GM12878 (cell line): Measurements from ENCODE around the gene FAM3B. TPM values are rescaled to one million over a fixed set of nuclear protein-coding genes. Genes with fewer than 3 reads are reported as not detected.

Experiments used
- ATAC-seq: fragments of 200-7000 bp; cut with Tn5 transposase; 3 replicates; pipeline ENCODE4 v1.9.1; 2020; ENCODE audit warnings: mild to moderate bottlenecking, moderate library complexity
- BruUV-seq: library from RNA; stranded (reverse); fragments of 400-500 nt; replicated peaks from 2 replicates; lab custom pipeline; 2021; lab: Mats Ljungman, UMichigan
- CTCF ChIA-PET: fragments of 300-600 bp; sonication (Branson Sonifier 250); formaldehyde crosslinking; extraction: SDS; loops from one replicate; lab custom pipeline; 2021; ENCODE audit warnings: inconsistent platforms; lab: Yijun Ruan, JAX
- POLR2A ChIA-PET: fragments of 350-600 bp; formaldehyde crosslinking; extraction: SDS; loops from one replicate; lab custom pipeline; 2021; ENCODE audit warnings: inconsistent platforms; lab: Charles Lee
- RAD21 ChIA-PET: fragments of 300-600 bp; sonication (Branson Sonifier 250); formaldehyde crosslinking; loops from one replicate; lab custom pipeline; 2023; ENCODE audit warnings: antibody characterized with exemption; ENCODE audit not compliant: unreplicated experiment; lab: Charles Lee
- SMC1A ChIA-PET: fragments of 300-600 bp; sonication (Branson Sonifier 250); formaldehyde crosslinking; loops from one replicate; lab custom pipeline; 2023; ENCODE audit not compliant: unreplicated experiment, uncharacterized antibody; lab: Charles Lee
- DNase-seq: peaks from one replicate; pipeline ENCODE4 v3.0.0-alpha.2; 2011; ENCODE audit warnings: low read depth, low spot score
- FAIRE-seq: peaks from 3 replicates; lab custom pipeline; 2011; peaks lifted over from hg19 to GRCh38; lab: Jason Lieb, UNC
- H2AFZ ChIP-seq: 2 replicates; pipeline ENCODE4 v1.6.0; 2011; ENCODE audit warnings: low read depth, low read length, control low read depth; ENCODE audit not compliant: control insufficient read depth
- H3K27ac ChIP-seq: 2 replicates; pipeline ENCODE4 v1.5.1; 2011; ENCODE audit warnings: control low read depth; ENCODE audit not compliant: control insufficient read depth, insufficient read depth
- H3K27me3 ChIP-seq, 2 experiments: replicated peaks in 1 of 2; 2 replicates each; pipeline versions ENCODE4 v1.6.0 to v1.6.1; 2011; ENCODE audit warnings: low read length in 1 of 2; ENCODE audit not compliant: control insufficient read depth in 2 of 2, insufficient read depth in 2 of 2
- H3K36me3 ChIP-seq, 2 experiments: 2 replicates each; pipeline ENCODE4 v1.5.1; 2011; ENCODE audit warnings: low read length in 1 of 2; ENCODE audit not compliant: control insufficient read depth in 2 of 2, insufficient read depth in 2 of 2
- H3K4me1 ChIP-seq: 2 replicates; pipeline ENCODE4 v1.6.1; 2011; ENCODE audit warnings: mild to moderate bottlenecking, low read length, moderate library complexity, mixed read lengths; ENCODE audit not compliant: control insufficient read depth, insufficient read depth
- H3K4me2 ChIP-seq: 2 replicates; pipeline ENCODE4 v1.6.0; 2011; ENCODE audit warnings: control low read depth; ENCODE audit not compliant: control insufficient read depth, insufficient read depth
- H3K4me3 ChIP-seq: fragments of 200-600 bp; sonication (generic); 2 replicates; pipeline ENCODE4 v1.5.1; 2016
- H3K79me2 ChIP-seq: 2 replicates; pipeline ENCODE4 v1.6.0; 2011; ENCODE audit warnings: low read length; ENCODE audit not compliant: control insufficient read depth, insufficient read depth
- H3K9ac ChIP-seq: 2 replicates; pipeline ENCODE4 v1.8.0; 2011; ENCODE audit warnings: low read length, control low read depth, mixed read lengths; ENCODE audit not compliant: control insufficient read depth, insufficient read depth
- H3K9me3 ChIP-seq: replicated peaks from 3 replicates; pipeline ENCODE4 v1.5.1; 2011; ENCODE audit warnings: mild to moderate bottlenecking, low read length; ENCODE audit not compliant: control insufficient read depth, insufficient read depth
- H4K20me1 ChIP-seq: 2 replicates; pipeline ENCODE4 v1.6.0; 2011; ENCODE audit not compliant: control insufficient read depth, insufficient read depth
- FOXK2 ChIP-seq: fragments of 450-650 bp; IDR thresholded peaks from 2 replicates; pipeline ENCODE4 v1.6.1; 2017; ENCODE audit warnings: mild to moderate bottlenecking, moderate library complexity
- NR2F1 ChIP-seq: fragments of 450-650 bp; conservative IDR thresholded peaks from 2 replicates; pipeline ENCODE4 v1.6.1; 2017; ENCODE audit warnings: mild to moderate bottlenecking
- PAX8 ChIP-seq: fragments of 450-650 bp; IDR thresholded peaks from 2 replicates; pipeline ENCODE4 v1.6.1; 2017; ENCODE audit warnings: mild to moderate bottlenecking, moderate library complexity
- POU2F2 ChIP-seq: IDR thresholded peaks from 3 replicates; pipeline ENCODE4 v1.6.1; 2011; ENCODE audit warnings: low read depth, mild to moderate bottlenecking, low read length, borderline replicate concordance
- RBBP5 ChIP-seq: fragments of 200-600 bp; sonication (generic); conservative IDR thresholded peaks from 2 replicates; pipeline ENCODE4 v1.6.1; 2016
- ZNF687 ChIP-seq: fragments of 450-650 bp; IDR thresholded peaks from 2 replicates; pipeline ENCODE4 v1.6.1; 2017; ENCODE audit warnings: mild to moderate bottlenecking, moderate library complexity
- WGBS: methylation state at CpG from one replicate; pipeline ENCODE4 v1.1.6; 2016; ENCODE audit warnings: low lambda C conversion rate; ENCODE audit not compliant: insufficient replicate concordance, insufficient coverage; ENCODE audit errors: missing lambda C conversion rate; 5-methylcytosine and 5-hydroxymethylcytosine counted together
- in situ Hi-C: fragments of 300-500 bp; cut with MboI; formaldehyde crosslinking; loops from 9 replicates; pipeline ENCODE4 v1.14.3; 2018; ENCODE audit warnings: mixed read lengths
- intact Hi-C: fragments of 100-400 bp; cut with micrococcal nuclease; formaldehyde crosslinking; loops from one replicate; pipeline ENCODE4 v1.14.2; 2022; ENCODE audit not compliant: unreplicated experiment
- polyA plus RNA-seq, 11 experiments: library from polyadenylated mRNA; depleted of rRNA in 4 of 11; unstranded in 6 of 11; stranded (reverse) in 5 of 11; fragments of >200 nt; fragmentation: Nextera tagmentation in 4 of 11; fragmentation: Illumina TruSeq in 1 of 11; extraction: Ambion mirVana in 4 of 11; extraction: Trizol in 1 of 11; gene quantifications; 1 replicate in 1 of 11; 2 replicates in 10 of 11; pipeline versions ENCODE4 v1.2.1 to v1.2.3, GENCODE V29; 2011 to 2016; ENCODE audit warnings: inconsistent platforms in 2 of 11, missing spikeins in 2 of 11, low read depth in 1 of 11
- total RNA-seq, 4 experiments: library from RNA; depleted of rRNA in 3 of 4; stranded (reverse); fragments of >200 nt in 3 of 4; fragmentation: Illumina TruSeq in 1 of 4; extraction: Trizol in 1 of 4; gene quantifications; 2 replicates each; pipeline versions ENCODE4 v1.2.1 to v1.2.3, GENCODE V29; 2013 to 2021
- TF ChIP-seq, protein P1 (sequence below): fragments of 450-650 bp; IDR thresholded peaks from 2 replicates; pipeline ENCODE4 v1.6.1; 2017; ENCODE audit warnings: mild to moderate bottlenecking, moderate library complexity

Gene FAM3B
- total and polyA plus RNA-seq, 10 of the 15 experiments (the other 5 are each of a cell fraction or from before 2014, with no cell fraction given), result 0.12 TPM; not detected in 9

GRCh38 chr21:41294548-41295231 is 21.9 kb upstream of the FAM3B start (continued):
- TF ChIP-seq ZNF687, result no peak
- TF ChIP-seq, all 136 proteins: peak for 0

GRCh38 chr21:41295721-41296254 is 20.8 kb upstream of the FAM3B start:
- POLR2A ChIA-PET, result no interaction called here
- TF ChIP-seq, protein P1, sequence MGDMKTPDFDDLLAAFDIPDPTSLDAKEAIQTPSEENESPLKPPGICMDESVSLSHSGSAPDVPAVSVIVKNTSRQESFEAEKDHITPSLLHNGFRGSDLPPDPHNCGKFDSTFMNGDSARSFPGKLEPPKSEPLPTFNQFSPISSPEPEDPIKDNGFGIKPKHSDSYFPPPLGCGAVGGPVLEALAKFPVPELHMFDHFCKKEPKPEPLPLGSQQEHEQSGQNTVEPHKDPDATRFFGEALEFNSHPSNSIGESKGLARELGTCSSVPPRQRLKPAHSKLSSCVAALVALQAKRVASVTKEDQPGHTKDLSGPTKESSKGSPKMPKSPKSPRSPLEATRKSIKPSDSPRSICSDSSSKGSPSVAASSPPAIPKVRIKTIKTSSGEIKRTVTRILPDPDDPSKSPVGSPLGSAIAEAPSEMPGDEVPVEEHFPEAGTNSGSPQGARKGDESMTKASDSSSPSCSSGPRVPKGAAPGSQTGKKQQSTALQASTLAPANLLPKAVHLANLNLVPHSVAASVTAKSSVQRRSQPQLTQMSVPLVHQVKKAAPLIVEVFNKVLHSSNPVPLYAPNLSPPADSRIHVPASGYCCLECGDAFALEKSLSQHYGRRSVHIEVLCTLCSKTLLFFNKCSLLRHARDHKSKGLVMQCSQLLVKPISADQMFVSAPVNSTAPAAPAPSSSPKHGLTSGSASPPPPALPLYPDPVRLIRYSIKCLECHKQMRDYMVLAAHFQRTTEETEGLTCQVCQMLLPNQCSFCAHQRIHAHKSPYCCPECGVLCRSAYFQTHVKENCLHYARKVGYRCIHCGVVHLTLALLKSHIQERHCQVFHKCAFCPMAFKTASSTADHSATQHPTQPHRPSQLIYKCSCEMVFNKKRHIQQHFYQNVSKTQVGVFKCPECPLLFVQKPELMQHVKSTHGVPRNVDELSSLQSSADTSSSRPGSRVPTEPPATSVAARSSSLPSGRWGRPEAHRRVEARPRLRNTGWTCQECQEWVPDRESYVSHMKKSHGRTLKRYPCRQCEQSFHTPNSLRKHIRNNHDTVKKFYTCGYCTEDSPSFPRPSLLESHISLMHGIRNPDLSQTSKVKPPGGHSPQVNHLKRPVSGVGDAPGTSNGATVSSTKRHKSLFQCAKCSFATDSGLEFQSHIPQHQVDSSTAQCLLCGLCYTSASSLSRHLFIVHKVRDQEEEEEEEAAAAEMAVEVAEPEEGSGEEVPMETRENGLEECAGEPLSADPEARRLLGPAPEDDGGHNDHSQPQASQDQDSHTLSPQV, result no peak
- TF ChIP-seq NR2F1, result no peak
- no peak for TF ChIP-seq FOXK2
- TF ChIP-seq POU2F2, result no peak
- no peak for TF ChIP-seq PAX8
- no peak for TF ChIP-seq RBBP5
- Histone ChIP-seq H3K79me2 (no peaks in the 10 kb centered on the region), H3K4me1 (no peaks in the 10 kb centered on the region), H3K4me2 (no peak overlapping the region), H4K20me1 (no peaks in the 10 kb centered on the region), H3K9me3 (no peaks in the 10 kb centered on the region; the same call in 2 of the 3 replicates), H3K27me3 (no peaks in the 10 kb centered on the region), H3K4me3 (no peak overlapping the region), H3K27ac (no peak overlapping the region), H3K36me3 (no peaks in the 10 kb centered on the region), H2AFZ (no peak overlapping the region), H3K9ac (no peak overlapping the region)
- CTCF ChIA-PET, result no interaction called here
- intact Hi-C loops, result no loop called here
- no peak for DNase-seq
- in situ Hi-C loops, result no loop called here
- SMC1A ChIA-PET, result interaction anchor here (2.1 kb wide), 1 partner anchor 12 kb away, joined by 5 read pairs; no protein-coding TSS in a partner anchor
- no TSS peak for BruUV-seq
- FAIRE-seq, result no peak
- no peak for ATAC-seq
- 41% methylated on average over 4 of the region's 4 CpGs for WGBS
- RAD21 ChIA-PET, result no interaction called here
